Iris pigment epithelial cell (primary cell): ENCODE data around the gene FAM174C.

Source experiments
- DNase-seq: peaks from one replicate; pipeline ENCODE4 v3.0.0-alpha.2; 2011; ENCODE audit warnings: low read depth

The FAM174C gene

GRCh38 chr19:1275260-1275975 lies at the start of gene FAM174C:
TSS of gene FAM174C (plus strand) at chr19:1275530. CDS start at chr19:1275550, 20 bp downstream.
- peak; percentile 98 for DNase-seq

DNA sequence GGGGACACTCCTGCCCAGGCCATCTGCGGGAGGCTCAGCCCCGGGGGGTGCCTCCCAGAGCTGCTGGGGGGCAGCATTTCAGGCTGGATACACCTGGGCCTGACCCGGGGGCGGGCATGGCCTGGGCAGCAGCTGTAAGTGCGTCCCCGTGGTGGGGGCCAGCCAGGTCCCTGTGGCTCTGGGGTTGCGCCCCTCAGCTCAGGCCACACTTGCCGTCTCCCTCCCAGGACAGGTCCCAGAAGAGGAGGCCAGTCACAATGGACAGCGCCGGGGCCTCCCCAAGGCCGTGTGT lies 49.2 kb upstream of the FAM174C start:
- DNase-seq, result no peak

DNA sequence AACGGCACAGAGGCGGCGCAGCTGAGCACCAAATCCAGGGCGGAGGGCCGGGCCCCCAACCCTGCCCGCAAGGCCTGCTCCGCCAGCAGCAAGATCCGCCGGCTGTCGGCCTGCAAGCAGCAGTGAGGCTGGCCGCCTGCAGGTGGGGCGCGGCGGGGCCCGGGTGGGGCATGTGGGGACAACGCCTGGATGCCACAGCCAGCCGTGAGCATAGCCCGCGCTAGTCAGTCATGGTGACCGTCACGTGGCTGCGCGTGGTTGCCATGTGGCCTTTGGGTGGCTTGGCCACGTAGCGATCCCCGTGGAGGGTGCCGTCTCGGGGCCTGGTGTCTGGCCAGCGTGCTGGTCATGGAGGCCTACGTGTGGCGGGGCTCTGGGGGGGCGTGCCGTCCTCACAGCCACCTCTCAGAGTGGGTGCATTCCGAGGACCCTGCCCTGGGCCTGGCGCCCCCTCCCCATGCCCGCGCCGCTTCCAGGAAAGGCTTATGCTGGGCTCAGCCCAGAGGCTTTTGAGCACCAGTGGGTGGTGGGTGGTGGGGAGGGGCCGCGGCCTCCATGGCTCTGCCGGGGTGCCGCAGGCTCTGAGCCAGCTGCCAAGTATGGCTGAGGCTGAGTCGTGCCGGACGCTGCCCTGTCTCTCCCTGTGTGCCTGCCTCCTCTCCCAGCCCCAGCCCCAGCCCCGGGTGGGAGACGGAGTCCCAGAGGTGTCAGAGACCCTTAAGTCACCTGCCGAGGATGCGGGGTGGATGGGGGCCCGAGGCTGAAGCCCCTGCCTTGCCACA lies 48.6 kb upstream of the FAM174C start:
- DNase-seq, result no peak

DNA sequence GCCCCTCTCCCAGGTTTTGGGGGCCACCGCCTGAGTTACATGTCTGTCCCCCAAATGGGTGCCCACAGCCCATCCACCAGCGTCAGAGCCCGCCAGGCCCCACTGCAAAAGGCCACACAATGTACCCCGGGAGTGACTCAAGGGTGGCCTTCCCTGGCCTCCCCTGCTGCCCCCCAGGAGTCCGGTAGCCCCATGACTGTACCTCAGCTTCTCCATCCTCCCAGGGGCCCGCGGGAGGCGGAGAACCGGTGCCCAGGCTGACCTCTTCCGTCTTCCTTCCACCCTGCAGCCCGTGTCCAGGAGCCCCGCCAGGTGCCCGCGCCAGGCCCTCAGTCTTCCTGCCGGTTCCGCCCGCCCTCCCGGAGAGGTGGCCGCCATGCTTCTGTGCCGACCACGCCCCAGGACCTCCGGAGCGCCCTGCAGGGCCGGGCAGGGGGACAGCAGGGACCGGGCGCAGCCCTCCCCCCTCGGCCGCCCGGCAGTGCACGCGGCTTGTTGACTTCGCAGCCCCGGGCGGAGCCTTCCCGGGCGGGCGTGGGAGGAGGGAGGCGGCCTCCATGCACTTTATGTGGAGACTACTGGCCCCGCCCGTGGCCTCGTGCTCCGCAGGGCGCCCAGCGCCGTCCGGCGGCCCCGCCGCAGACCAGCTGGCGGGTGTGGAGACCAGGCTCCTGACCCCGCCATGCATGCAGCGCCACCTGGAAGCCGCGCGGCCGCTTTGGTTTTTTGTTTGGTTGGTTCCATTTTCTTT lies 47.9 kb upstream of the FAM174C start:
- DNase-seq, result no peak

DNA sequence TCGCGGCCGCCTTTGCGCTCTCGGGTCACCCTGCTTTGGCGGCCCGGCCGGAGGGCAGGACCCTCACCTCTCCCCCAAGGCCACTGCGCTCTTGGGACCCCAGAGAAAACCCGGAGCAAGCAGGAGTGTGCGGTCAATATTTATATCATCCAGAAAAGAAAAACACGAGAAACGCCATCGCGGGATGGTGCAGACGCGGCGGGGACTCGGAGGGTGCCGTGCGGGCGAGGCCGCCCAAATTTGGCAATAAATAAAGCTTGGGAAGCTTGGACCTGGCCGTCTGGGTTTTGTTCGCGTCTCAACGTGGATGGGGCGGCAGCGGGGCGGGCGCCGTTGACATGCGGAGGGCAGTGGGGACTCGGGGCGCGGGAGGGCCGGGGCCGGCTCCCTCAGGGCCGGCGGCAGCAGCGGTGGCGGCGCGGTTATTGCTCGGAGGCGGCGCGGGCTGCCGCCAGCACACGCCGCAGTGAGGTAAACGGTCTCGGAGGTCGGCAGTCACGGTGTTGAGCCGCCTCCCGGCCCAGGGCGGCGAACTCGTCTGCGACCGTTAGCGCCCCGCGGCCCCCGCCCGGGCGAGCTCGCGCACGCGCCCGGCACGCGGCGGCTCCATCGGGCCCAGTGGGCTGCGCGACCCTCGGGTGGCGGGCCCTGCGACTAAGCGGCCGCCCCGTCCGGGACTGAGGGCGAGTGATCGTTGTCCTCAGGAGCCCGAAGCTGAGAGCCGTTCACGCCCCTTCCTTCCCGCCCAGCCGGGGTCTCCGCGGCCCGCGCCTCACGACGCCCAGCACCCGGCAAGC lies 47.0 kb upstream of the FAM174C start:
- DNase-seq, result no peak

DNA sequence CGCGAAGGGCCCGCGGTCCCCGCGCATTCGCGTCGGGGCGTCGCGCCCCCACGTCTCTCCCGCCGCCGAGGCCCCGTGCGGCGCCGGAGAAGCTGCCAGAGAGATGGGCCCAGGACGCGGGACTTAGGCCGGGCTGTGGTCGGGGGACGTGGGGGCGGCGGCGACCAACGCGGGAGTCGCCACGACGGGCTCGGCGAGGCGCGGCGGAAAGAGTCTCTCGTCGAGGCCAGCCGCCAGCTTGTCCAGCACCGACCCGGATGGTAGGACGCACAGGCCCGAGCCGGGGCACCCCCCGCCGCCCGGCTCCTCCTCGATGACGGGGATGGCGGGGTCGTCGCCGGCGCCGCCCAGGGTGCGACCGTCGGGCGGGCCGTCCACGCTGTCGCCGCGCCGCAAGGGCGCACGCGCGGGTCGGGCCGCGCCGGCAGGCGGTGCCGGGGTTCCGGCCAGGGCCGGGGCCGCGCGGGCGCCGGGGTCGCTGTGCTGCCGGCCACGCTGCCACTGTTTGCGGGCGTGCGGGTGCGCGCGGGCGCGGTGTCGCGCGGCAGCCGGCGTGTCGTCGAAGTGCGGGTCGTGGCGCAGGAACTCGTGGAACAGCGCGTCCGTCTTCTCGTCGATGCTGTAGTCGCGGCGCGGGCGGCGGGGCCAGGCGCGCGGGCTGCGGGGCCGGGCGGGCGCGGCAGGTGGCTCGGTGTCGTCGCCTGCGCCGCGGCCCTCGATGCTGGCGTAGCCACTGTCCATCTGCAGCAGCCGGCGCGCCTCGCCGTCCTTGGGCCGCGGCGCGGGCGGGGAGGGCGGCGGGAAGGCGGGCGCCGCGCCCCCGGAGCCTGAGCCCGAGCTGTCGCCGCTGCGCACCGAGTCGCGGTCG lies 46.0 kb upstream of the FAM174C start:
- no peak for DNase-seq

DNA sequence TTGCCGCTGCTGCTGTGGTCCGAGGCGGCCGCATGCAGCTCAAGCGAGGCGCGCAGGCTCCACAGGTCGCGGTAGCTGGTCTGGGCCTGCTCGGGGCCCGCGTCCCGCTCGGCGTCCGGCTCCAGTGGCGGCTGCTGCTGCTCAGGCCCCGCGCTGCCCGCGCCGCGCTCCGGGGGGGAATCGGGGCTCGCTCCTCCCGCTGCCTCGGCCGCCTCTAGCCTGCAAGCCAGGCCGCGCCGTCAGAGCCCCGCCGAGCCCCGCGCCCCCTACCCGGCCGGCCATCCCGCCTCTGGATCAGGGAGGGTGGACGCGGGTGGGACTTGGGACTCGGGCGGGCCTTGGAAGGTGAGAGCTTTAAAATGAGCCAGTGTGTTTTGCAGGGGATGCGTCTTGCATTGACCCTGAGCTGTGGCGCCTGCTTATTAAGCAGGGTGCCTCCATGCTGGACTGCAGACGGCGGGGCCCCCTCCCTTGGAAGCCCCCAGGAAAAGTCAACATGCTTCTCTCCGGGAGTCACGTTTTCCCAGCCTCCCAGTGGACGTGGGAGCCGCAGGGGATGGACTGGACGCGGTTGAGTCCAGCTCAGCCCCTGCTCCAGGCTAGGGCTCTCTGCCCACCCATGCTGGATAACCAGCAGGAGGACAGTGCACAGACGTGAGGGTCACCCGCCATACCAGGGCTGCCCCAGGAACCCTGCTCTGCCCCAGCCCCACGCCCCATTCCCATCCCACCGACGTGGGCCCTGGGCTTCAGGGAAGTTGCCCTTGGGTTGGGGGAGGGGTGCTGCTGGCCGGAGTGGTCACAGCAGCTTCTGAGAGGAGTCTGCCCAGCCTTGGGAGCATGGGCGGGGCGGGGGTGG lies 45.2 kb upstream of the FAM174C start:
- no peak for DNase-seq

DNA sequence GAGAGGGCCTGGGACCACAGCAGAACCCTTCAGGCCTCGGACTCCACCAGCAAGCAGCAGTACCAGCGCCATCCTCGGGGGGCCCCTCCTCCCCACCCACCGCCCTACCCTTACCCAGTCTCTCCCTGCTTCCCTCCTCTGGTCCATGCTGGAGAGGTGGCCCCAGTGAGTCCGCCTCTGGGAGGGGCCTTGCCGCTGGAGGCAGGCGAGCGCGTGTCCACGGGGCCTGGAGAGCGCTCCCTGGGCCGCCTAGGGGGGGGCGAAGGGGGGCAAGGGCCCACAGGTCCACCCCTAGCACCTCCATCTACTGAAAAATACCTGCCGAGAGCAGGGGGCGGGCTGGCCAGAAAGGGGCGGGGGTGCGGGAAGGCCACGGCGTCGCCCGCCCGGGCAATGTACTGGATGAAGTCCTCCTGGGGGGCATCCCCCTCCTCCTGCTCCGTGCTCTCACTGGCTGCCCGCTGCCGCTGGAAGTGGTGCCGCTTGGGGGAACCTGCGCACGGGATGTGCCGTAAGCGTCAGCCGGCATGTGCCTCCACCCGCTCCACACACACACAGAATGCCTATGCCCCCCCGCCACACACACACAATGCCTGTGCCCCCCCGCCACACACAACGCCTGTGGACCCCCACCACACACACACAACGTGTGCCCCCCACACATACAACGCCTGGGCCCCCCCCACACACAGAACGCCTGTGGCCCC lies 44.4 kb upstream of the FAM174C start:
- DNase-seq, result no peak

- no peak for DNase-seq
Observed at GRCh38 chr19:1231729-1232637, 43.3 kb upstream of the FAM174C start.

DNA sequence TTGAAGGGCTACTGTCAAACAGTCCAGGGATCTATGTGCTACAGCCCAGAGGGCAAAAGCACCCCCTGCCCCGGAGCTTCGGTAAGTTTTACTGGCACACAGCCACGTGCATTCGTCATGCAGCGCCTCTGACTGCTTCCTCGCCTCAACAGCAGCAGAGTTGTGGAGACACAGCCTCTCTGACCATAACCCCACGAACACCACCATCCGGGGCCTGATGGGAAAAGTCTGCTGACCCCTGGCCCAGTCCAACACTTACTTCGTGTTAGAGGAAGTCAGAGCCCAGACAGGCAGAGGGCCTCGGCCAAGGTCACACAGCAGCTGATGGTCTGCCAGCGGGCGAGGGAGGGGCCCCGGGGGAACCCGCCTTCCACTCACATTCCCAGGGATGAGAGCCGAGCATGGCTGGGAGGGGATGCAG lies 42.7 kb upstream of the FAM174C start:
- peak; percentile 77 for DNase-seq

DNA sequence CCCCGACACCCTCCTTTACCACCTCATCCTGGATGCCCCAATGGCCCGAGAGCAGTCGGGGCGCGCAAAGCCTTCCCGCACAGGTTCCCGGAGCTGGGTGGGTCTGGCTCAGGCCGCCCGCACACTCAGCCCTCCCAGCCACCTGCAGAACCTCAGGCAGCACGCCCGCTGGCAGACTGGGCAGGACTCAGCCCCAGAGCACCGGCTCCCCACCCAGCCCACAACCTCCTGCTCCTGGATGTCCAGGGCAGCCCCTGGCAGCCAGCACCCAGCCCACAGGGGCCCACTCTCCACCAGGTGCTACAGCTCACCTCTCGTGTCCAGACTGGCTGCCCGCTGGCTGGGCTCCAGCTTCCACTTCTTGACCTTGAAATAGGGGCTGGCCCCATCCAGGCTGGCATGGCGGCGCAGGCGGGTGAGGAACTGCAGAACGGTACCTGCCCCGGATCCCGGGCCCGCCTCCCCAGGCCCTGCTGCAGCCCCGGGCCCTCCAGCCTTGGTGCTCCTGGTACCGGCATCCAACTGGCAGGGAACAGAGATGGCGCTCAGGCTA lies 42.1 kb upstream of the FAM174C start:
- no peak for DNase-seq

DNA sequence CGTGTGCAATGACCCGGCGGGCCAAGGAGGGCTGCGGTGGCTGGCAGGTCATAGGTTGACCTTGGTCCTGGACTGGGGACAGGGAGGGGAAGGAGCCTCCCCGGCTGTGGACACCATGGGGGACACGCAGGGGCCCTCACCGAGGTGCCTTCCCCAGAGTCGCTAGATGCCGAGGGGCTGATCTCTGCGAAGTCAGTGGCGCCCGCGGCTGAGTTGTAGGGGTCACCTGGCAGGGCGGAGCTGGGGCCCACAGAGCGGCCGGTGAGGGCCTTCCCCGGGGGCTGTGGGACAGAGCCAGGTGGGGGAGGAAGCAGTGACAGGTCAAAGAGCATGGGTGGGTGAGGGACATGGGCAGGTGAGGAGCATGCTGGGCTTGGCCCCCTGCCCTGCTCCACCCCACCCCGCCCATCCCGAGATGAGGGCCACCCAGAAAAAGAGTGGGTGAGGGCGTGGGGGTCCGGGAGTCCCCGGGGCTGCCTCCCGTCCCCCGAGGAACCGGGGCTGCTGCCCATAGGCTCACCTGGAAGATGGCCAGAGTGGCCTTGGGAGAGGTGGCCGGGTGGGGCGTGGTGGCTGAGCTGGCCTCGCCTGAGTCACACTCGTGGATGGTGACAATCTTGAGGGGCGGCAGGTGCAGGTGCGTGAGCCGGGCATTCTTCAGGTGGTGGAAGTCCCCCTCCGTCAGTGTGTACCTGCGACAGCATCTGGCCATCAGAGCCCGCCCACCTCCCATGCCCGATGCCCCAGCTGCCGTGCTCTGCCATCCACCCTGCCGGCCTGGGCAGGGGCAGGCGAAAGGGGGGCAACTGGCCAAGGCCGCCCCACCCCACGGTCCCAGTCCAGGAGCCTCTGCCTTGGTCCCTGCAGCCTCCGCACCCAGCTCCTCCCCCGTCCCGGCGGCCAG lies 41.0 kb upstream of the FAM174C start:
- no peak for DNase-seq

DNA sequence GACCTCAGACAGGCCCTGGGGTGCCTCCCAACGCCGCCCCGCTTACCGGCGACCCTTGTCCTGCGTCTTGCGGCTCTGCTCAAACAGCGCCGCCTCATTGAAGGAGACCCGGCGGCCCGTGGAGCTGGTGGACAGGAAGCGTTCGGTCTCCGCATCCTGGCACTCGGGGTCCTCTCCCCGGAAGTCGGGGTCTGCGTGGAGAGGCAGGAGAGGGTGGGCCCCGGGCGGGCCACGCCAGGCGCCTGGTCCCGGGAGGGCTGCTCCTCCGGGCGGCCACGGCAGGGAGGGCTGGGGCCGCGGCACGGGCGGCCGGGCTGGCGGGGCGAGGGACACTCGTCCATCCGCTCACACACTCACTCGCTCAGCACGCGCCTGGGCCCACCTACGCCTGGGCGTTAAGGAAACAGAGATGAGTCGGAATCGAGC lies 40.4 kb upstream of the FAM174C start:
- DNase-seq, result no peak

DNA sequence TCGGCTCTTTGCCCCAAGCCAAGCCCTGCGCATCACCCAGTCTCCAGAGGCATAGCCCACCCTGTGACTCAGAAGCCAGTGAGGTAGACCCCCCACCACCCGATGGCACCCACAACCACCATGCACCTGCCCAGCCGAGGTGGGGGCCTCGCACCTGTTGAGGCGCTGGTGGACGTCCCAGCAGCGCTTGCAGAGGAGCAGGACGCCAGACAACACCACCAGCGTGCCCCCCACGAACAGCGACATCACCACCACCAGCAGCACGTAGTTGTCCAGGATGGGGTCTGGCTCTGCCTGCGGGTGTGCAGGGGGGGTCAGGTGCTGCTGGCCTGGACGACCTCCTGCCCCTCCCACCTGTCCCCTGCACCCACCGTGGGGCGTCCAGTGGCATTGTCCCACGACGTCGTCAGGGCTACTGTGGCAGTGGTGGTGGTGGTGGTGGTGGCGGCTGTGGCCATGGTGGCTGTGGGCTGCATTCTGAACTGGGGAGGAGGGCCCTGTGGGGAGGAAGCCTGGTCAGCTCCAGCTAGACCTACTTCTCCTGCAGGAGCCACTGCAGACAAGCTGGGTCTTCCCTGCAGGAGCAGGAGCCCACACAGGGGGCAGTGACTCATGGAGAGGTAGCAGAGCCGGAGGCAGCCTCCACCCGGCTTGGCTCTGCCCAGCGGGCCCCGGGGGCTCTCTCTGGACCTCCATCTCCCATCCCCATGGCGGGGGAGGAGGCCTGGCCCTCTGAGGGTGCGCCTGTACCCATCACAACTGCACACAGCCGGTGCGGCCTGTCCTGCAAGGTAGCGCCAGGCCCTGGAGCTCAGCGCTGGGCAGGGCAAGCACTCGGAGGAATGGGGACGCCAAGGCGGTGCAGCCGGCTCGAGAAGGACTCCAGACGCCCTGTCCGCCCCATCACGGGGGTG lies 39.4 kb upstream of the FAM174C start:
- peak; percentile 52 for DNase-seq

DNA sequence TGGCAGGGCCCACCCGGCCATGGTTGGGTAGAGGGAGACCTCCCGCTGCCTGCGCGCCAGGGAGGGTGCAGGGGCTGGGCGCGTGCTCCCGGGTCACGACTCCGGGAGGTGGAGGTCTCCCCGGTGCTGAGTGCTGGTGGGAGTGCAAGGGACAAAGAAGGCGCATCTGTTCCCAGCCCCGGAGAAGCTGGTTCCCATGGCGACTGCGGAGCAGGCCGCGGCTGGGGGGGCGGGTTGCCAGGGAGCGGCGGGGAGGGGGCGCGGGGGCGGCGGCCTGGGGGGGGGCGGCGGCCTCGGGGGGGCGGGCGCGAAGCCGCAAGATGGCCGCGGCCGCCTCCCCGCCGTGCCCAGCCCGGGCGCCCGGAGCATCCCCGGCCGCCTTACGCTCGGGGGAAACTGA lies 38.8 kb upstream of the FAM174C start:
- no peak for DNase-seq
